A673 (cell line): Measurements from ENCODE around the gene CDH12.

Source experiments
- EZH2 ChIP-seq: fragments of 200-600 bp; sonication (generic); IDR thresholded peaks from 2 replicates; pipeline ENCODE4 v1.6.1; 2017; ENCODE audit warnings: borderline replicate concordance, low read depth, mild to moderate bottlenecking, mixed read lengths, antibody characterized with exemption, low read length; ENCODE audit not compliant: poor library complexity, severe bottlenecking
- TF ChIP-seq, protein P1 (sequence below): fragments of 300-800, 200-600 bp; sonication (generic); conservative IDR thresholded peaks from 2 replicates; pipeline ENCODE4 v1.5.1; 2017; ENCODE audit warnings: low read depth, mild to moderate bottlenecking, antibody characterized with exemption, low read length, moderate library complexity, mixed read lengths

DNA sequence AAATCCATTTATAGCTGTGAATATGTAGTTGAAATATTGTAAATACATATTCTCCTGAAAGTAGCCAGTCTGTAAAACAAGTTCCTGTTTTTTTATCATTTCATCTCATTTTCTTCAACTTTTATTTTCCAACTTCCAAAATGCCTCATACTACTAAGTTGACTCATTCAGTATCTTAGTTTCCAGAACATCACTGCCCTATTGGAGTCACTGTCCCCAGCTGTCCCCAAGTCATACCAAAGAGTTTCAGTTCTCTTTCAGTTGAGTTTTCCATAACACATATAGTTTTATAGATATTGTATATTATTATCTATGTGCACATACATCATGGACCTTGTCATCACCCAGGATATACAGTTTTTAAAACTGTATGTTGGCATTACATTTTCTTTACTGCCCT is 261.7 kb downstream of the CDH12 start:
- TF ChIP-seq, protein P1, sequence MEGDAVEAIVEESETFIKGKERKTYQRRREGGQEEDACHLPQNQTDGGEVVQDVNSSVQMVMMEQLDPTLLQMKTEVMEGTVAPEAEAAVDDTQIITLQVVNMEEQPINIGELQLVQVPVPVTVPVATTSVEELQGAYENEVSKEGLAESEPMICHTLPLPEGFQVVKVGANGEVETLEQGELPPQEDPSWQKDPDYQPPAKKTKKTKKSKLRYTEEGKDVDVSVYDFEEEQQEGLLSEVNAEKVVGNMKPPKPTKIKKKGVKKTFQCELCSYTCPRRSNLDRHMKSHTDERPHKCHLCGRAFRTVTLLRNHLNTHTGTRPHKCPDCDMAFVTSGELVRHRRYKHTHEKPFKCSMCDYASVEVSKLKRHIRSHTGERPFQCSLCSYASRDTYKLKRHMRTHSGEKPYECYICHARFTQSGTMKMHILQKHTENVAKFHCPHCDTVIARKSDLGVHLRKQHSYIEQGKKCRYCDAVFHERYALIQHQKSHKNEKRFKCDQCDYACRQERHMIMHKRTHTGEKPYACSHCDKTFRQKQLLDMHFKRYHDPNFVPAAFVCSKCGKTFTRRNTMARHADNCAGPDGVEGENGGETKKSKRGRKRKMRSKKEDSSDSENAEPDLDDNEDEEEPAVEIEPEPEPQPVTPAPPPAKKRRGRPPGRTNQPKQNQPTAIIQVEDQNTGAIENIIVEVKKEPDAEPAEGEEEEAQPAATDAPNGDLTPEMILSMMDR: no peak
- TF ChIP-seq EZH2: no peak
